DMS 273 treated with DMSO at 0.1 percent for 48 hours (cell line): ENCODE data around the gene PLCB1.

Source experiments
- DNase-seq: peaks from one replicate; lab custom pipeline; 2025; lab: John Stamatoyannopoulos, UW

PLCB1 gene

DNA sequence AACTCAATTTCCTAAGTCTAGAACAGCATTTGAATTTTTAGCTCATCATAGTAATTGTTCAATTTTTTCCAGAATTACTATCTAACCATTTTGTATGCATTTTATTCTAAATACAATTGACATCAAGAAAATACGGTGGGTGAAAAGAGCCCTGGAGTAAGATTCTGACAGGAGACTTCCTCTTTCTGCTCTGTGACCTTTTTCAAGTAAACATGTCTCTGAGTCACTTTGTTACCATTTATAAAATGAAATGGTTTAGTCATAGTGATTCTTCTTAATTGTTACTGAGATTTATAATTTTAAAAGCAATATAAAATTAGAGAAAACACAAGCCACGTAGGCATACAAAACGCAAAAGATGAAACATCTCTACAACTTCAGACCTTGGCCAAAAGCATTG, 80.2 kb downstream of the PLCB1 start:
- no peak for DNase-seq

DNA sequence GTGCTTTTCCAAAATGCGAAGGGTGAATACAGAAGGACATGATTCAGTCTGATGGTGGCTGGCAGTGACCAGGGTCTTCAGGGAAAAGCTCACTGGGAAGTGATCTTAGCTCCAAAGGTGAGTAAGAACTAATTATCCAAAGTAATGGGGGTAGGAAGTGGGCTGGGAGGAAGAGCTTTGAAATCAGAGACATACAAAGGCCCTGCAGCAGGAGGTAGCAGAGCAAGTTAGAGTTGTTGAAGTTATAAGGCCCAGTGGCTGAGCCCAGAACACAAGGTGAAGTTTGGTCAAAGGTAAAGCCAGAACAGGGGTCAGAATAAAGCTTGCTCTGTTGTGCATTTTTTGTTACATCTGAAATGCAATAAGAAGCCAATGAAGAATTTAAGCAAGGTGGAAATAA, 81.2 kb downstream of the PLCB1 start:
- DNase-seq = no peak

DNA sequence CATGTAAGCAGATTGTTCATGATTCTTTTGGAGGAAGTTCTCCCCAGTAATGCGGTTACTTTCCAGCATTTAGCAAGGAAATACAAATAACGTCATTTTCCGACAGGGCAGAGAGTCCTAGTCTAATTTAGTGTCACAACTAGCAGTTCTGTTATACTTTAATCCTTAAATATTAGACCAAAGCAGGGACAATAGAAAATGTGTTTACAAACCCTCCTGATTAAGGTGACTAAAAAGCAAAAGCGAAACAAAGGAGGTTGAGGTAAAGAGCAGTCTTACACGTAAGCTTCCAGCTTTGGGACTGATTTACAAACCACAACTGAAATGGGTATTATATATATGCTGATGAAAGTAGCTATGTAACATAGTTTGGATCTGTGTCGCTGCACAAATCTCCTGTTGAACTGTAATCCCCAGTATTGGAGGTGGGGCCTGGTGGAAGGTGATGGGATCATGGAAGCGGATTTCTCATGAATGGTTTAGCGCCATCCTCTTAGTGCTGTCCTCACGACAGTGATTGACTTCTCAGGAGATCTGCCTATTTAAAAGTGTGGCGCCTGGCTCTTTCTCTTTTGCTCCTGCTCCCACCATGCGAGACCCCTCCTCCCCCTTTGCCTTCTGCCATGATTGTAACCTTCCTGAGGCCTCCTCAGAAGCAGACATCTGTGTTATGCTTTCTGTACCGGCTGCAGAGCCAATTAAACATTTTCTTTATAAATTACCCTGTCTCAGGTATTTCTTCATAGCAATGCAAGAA, 81.9 kb downstream of the PLCB1 start:
- no peak for DNase-seq

GRCh38 chr20:8215361-8215781, 83.3 kb downstream of the PLCB1 start:
- DNase-seq = no peak

DNA sequence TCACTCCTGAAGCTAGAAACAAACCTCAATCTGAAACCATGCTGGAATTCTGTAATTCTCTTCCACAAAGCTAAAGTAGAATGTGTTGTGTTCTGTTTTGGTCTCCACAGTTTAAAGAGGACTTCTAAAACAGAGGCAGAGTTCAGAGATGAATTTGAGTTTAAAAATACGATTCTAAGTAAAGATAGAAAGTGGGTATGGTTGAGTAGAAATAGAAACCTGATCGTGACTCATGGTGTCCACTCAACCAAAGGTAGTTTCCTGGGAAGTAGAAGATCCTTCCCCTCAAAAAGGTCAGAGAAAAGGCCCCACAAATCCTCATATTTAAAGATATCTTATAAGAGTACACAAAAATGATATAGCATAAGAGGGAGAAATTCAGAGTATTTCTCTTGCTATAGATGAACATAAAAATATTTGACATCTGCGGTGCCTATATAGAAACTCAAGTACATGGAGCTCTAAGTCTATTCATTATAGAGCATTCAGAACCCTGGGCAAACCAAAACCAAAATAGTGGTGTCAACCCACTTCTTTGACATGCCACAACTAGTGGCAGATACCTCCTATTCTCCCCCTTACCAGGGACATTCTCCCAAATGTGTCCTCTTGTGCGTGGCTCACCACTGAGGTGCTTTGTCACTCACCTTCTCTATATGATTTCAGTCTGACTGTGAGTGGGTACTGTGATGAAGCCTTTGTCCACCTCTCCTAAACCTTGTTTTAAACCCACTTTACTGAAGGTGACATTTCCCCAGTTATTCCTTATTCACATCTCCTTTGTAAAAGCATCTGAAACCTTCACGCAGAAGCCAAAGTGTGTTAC, 84.5 kb downstream of the PLCB1 start:
- no peak for DNase-seq

DNA sequence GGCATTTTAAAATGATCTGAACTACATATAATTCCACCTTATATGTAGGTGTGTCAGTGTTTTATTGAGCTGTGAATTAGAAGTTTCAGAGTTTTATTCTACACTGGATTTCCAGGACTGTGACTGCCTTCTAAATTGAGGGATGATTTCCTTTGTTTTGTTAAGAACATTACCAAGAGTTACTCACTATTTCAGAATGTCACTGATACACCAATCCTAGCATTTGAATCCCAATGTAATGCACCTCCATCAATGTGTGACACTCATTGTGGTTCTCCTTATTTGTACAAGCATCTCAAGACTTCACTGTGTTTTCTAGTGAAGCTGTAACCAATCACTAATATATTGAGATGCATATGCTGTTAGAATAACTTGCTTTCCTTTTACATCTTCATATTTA, 86.8 kb downstream of the PLCB1 start:
- no peak for DNase-seq

GRCh38 chr20:8219403-8219802, 87.3 kb downstream of the PLCB1 start:
- DNase-seq = no peak

- DNase-seq = no peak
Measured at GRCh38 chr20:8220716-8221115, 88.7 kb downstream of the PLCB1 start.

GRCh38 chr20:8221887-8222419, 89.9 kb downstream of the PLCB1 start:
- DNase-seq = no peak

DNA sequence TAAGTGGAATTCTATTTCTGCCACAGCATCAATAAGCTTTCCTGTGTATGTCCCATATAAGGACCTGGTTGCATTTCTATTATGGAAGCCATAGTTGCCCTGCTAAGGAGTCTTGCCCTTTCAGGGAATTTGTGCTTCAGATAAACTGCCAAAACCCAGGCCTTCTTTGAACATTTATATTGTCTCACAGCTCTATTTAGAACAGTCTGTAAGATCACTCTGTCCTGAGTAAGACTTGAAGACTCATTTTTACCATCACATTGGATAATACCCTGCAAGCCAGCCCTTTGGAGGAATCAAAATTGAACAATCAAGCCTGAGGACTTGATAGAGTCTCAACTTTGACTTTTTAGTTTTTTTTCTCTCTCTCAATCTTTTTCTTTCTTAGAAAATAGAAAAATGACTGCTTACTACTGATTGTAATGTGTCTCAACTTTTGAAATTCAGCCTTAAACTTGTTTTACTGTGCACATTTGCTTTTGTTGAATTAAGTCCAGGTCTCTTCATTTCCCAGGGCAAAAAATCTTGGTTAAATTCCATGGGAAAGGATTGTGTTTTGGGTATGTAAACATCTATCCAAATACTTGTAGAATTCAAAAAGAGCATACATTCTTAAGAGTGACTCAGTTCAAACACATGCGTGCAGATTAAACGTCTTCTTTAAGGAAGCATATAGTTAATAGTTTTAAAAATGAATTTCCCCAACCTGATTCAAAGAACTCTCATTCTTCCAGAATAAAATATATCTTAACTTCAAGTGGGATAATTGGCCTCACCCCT, 91.2 kb downstream of the PLCB1 start:
- DNase-seq = no peak

- DNase-seq = no peak
Measured at GRCh38 chr20:8225658-8226057, 93.6 kb downstream of the PLCB1 start.

DNA sequence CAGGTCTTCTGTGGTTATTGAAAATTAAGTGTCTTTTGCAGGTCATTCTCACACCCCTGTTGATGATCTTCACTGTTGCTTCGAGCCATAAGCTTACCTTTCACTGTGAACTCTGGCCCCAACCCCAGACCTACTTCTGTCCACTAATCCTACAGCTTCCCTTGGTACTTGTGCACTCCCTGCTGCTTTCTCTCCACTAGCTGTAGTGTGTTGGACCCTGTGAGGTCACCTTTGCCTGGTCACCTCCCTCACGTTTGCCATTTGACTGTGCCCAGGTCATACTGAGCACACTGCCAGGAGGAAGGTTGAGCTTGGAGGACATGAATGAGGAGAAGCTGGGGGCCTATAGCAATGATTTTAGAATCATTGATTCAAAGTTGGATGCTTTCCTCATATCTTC, 94.0 kb downstream of the PLCB1 start:
- DNase-seq = no peak

DNA sequence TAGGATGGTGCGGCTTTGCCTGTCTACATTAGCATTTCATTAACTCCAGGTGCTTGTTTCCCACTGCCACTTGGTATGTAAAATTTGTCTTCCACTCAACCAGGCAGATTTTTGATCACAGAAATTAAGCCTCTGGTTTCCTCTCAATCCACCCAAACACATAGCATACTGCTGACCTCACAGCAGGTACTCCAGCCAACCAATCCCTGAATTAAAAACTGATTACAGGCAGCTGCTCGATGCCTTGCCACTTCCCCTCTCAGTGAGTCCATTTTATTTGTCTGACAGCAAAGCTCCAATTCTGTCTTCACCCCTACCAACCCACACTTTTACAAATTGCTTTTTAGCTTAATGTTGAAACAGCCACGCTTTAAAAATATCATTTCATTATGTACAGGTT, 95.2 kb downstream of the PLCB1 start:
- no peak for DNase-seq

DNA sequence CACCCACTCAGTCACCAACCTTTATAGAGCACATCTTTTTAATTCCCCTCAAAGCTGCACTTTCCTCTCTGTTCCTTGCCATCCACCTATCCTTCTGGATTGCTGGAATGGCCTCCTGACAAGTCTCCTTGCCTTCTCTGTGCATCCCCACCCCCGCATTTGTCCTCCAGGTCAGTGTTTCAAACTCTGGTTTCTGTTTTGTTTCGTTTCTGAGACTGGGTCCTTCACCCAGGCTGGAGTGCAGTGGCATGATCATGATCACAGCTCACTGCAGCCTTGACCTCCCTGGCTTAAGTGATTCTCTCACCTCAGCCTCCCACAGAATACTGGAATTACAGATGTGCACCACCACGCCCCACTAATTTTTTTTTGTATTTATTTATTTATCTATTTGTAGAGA, 96.2 kb downstream of the PLCB1 start:
- no peak for DNase-seq

GRCh38 chr20:8229090-8229489, 97.0 kb downstream of the PLCB1 start:
- no peak for DNase-seq

DNA sequence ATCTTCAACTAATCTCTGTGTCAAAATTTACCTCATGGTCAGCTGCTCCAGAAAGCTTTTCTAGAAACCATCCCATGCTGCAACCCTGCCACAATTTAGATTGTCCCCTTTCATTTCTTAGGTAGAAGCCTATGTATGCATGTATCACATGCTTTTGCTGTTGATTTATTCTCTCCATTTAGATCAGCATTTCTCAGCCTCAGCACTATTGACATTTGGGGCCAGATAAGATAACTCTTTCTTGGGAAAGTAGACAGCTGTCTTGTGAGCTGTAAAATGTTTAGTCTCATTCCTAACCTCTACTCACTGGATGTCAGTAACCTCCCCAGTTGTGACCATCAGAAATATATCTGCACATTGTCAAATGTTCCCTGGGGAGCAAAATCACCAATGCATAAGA, 99.0 kb downstream of the PLCB1 start:
- no peak for DNase-seq

- DNase-seq = no peak
Measured at GRCh38 chr20:8232332-8232731, 100.3 kb downstream of the PLCB1 start.

- no peak for DNase-seq
Measured at GRCh38 chr20:8234580-8234979, 102.5 kb downstream of the PLCB1 start.

- no peak for DNase-seq
Measured at GRCh38 chr20:8242066-8242465, 110.0 kb downstream of the PLCB1 start.

DNA sequence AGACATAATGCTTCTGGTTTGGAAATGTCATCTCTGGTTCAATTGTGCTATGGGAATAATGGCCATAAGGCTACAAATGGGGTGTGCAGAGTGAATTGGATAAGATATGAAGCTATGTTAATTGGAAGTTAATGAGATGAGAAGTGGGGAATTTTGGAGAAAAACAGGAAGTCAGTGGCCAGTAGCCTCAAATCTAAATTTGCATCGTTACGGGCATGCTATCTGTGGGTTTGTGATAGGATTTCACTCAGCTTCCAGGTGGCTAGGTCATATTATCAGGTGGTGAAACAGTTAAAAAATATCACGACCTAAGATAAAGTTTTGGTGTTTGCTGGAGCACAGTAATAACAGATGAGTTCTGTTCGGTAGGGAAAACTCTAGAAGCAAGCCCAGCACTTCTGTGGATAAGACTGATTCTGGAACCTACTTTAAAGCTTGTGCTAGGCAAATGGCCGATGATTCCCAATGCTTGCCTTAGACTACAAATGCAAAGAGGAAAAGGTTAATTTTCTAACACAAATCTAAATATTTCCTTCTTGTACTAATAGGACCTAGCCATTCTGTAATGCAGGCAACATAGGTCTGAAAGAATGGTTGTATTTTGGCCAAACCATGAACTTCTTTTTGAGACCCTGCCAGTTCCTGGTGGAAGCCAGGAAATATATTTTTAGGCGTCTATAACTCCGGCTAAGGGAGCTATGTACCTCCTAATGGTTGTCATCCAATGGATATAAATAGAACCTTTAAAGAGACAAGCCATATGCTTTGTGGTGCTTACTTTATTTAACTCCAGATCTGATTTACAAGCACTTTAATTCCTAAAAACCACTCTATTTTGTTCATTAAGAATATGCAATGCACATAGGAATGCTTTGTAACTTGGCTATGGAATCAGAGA, 111.0 kb downstream of the PLCB1 start:
- no peak for DNase-seq

GRCh38 chr20:8244637-8245036, 112.6 kb downstream of the PLCB1 start:
- DNase-seq = no peak
